Adrenal gland (tissue), 5 donors: ENCODE measurements around the gene MFSD2A.

Experiments
- CTCF ChIP-seq, 6 experiments: fragments of 450-650 bp in 4 of 6; fragments of 200-600 bp in 2 of 6; sonication (generic) in 1 of 6; IDR thresholded peaks; 1 replicate in 5 of 6; 2 replicates in 1 of 6; pipeline versions ENCODE4 v1.5.1 to v1.8.0; 2016 to 2021; ENCODE audit warnings: antibody characterized with exemption in 6 of 6, mild to moderate bottlenecking in 2 of 6, moderate library complexity in 1 of 6
- POLR2A ChIP-seq, 2 donors: fragments of 450-650 bp; IDR thresholded peaks; one replicate each; pipeline ENCODE4 v1.6.1; 2017; ENCODE audit warnings: antibody characterized with exemption in 2 of 2, mild to moderate bottlenecking in 2 of 2, moderate library complexity in 1 of 2
- donor health status: DM: no; HTN: no; CAD: no.

DNA sequence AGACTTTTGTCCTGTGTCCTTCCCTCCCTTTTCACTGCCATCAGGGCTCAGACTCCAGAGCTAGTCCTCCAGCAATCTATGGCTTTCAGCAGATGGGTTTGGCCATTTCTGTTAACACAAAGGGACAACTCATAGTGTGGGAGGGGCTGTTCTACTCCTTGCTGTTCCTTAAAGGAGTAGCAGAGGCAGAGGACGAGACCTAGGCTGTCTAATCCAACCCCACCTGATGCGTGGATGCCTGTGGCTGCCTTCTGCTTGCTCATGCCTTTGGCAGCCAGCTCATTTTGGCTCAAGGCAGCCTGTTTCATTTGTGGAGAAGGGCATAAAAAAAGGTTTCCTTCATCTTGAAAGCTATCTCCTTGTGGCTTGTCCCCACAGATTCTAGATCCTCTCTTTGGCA, 27.0 kb downstream of the MFSD2A start:
- TF ChIP-seq POLR2A (IDR thresholded peaks at IDR 0.05) (no peak), CTCF (IDR thresholded peaks at IDR 0.05) (no peak)
